ENCODE results near the gene CPNE2. TPM values are rescaled to one million over a fixed set of nuclear protein-coding genes. Genes with fewer than 3 reads are reported as not detected.
A peak's percentile ranks its signal among the peaks of the same experiment; 100 is the strongest.
"Not testable (repeated sequence)": the region's sequence is repeated elsewhere in the genome, so short reads cannot be mapped to it uniquely, and the experiment has no call there.

The CPNE2 gene
- total RNA-seq, 1 donor from 2014 or later: 14.2 TPM

GRCh38 chr16:57098188-57098841, 5.9 kb downstream of the CPNE2 start:
- ATAC-seq: no peak

GRCh38 chr16:57099965-57100364, 7.6 kb downstream of the CPNE2 start:
- not testable (repeated sequence) for ATAC-seq

GRCh38 chr16:57100445-57100844, 8.1 kb downstream of the CPNE2 start:
- no peak for ATAC-seq

- no peak for ATAC-seq
Measured at GRCh38 chr16:57102888-57103851, 10.8 kb downstream of the CPNE2 start.

GRCh38 chr16:57104706-57105105, 12.3 kb downstream of the CPNE2 start:
- no peak for ATAC-seq

GRCh38 chr16:57105184-57105583, 12.8 kb downstream of the CPNE2 start:
- no peak for ATAC-seq

GRCh38 chr16:57106767-57107166, 14.4 kb downstream of the CPNE2 start:
- no peak for ATAC-seq

GRCh38 chr16:57107321-57107922, 15.0 kb downstream of the CPNE2 start:
- ATAC-seq: no peak

- ATAC-seq: no peak
Measured at GRCh38 chr16:57108432-57108831, 16.0 kb downstream of the CPNE2 start.

- ATAC-seq: not testable (repeated sequence)
Measured at GRCh38 chr16:57109259-57110105, 17.1 kb downstream of the CPNE2 start.

GRCh38 chr16:57110937-57111336, 18.6 kb downstream of the CPNE2 start:
- no peak for ATAC-seq

- no peak for ATAC-seq
Measured at GRCh38 chr16:57111420-57111819, 19.0 kb downstream of the CPNE2 start.

GRCh38 chr16:57112403-57113041, 20.1 kb downstream of the CPNE2 start:
- ATAC-seq: peak; percentile 8

GRCh38 chr16:57113042-57113453, 20.7 kb downstream of the CPNE2 start:
- ATAC-seq: no peak

GRCh38 chr16:57113664-57114063, 21.3 kb downstream of the CPNE2 start:
- no peak for ATAC-seq

- no peak for ATAC-seq
Measured at GRCh38 chr16:57115168-57115513, 22.8 kb downstream of the CPNE2 start.

- no peak for ATAC-seq
Measured at GRCh38 chr16:57115514-57116182, 23.3 kb downstream of the CPNE2 start.

- no peak for ATAC-seq
Measured at GRCh38 chr16:57118461-57119084, 26.2 kb downstream of the CPNE2 start.

- ATAC-seq: no peak
Measured at GRCh38 chr16:57123216-57123973, 31.0 kb downstream of the CPNE2 start.
